Osteoblast (primary cell): ENCODE data around the gene TRMT1L. TPM values are rescaled to one million over a fixed set of nuclear protein-coding genes. Genes with fewer than 3 reads are reported as not detected.

ENCODE experiments used
- DNase-seq: peaks from one replicate; pipeline ENCODE4 v3.0.0; 2011; ENCODE audit warnings: low spot score, mixed read lengths; ENCODE audit not compliant: insufficient read length; ENCODE audit errors: missing footprints
- H2AFZ ChIP-seq: 2 replicates; pipeline ENCODE4 v1.6.0; 2011; ENCODE audit warnings: mild to moderate bottlenecking, low read length
- H3K27ac ChIP-seq: 2 replicates; pipeline ENCODE4 v1.5.1; 2011; ENCODE audit warnings: mild to moderate bottlenecking, low read depth, low read length, moderate library complexity
- H3K27me3 ChIP-seq: 2 replicates; pipeline ENCODE4 v1.6.0; 2012; ENCODE audit warnings: mild to moderate bottlenecking, control low read depth, inconsistent platforms, low read length, moderate library complexity; ENCODE audit not compliant: insufficient read depth
- H3K36me3 ChIP-seq: 2 replicates; pipeline ENCODE4 v1.5.1; 2011; ENCODE audit warnings: mild to moderate bottlenecking, low read length, control low read depth, moderate library complexity; ENCODE audit not compliant: insufficient read depth
- H3K4me1 ChIP-seq: 2 replicates; pipeline ENCODE4 v1.5.1; 2011; ENCODE audit warnings: mild to moderate bottlenecking, low read length, control low read depth, moderate library complexity; ENCODE audit not compliant: insufficient read depth
- H3K4me2 ChIP-seq: 2 replicates; pipeline ENCODE4 v1.6.0; 2011; ENCODE audit warnings: mild to moderate bottlenecking, low read length; ENCODE audit not compliant: insufficient read depth
- H3K4me3 ChIP-seq: fragments of 200-600 bp; sonication (generic); 3 replicates; pipeline ENCODE4 v1.5.1; 2012; ENCODE audit warnings: mild to moderate bottlenecking, low read length, inconsistent platforms; ENCODE audit not compliant: insufficient read depth
- H3K79me2 ChIP-seq: 2 replicates; pipeline ENCODE4 v1.6.0; 2012; ENCODE audit warnings: mild to moderate bottlenecking, low read length, control low read depth, inconsistent platforms; ENCODE audit not compliant: insufficient read depth
- H3K9me3 ChIP-seq: 2 replicates; pipeline ENCODE4 v1.5.1; 2011; ENCODE audit warnings: low read depth, low read length, control low read depth
- H4K20me1 ChIP-seq: 2 replicates; pipeline ENCODE4 v1.6.0; 2012; ENCODE audit warnings: mild to moderate bottlenecking, low read length, control low read depth; ENCODE audit not compliant: insufficient read depth
- CTCF ChIP-seq: IDR thresholded peaks from 2 replicates; pipeline ENCODE4 v1.5.1; 2011; ENCODE audit warnings: mild to moderate bottlenecking, low read depth, low read length, moderate library complexity; ENCODE audit errors: extremely low read depth
- total RNA-seq: library from RNA; depleted of rRNA; stranded (reverse); fragments of >200 nt; gene quantifications from 2 replicates; pipeline ENCODE4 v1.2.3, GENCODE V29; 2012

Gene TRMT1L
- total RNA-seq, 1 donor: 12.3 TPM

GRCh38 chr1:185139246-185139645 is 17.5 kb downstream of the TRMT1L start:
- Histone ChIP-seq H3K4me3 (no peak overlapping the region), H2AFZ (no peak overlapping the region), H4K20me1 (no peaks in the 10 kb centered on the region), H3K27ac (no peak overlapping the region), H3K27me3 (no peaks in the 10 kb centered on the region), H3K9me3 (no peaks in the 10 kb centered on the region), H3K4me1 (no peaks in the 10 kb centered on the region), H3K79me2 (no peaks in the 10 kb centered on the region), H3K36me3 (peaks cover 21% of the 10 kb centered on the region), H3K4me2 (no peak overlapping the region)
- DNase-seq: no peak
- no peak for TF ChIP-seq CTCF

GRCh38 chr1:185137896-185138545 is 18.7 kb downstream of the TRMT1L start:
- H3K4me1 ChIP-seq: no peaks in the 10 kb centered on the region
- H3K27me3 ChIP-seq: no peaks in the 10 kb centered on the region
- no peaks in the 10 kb centered on the region for H4K20me1 ChIP-seq
- H2AFZ ChIP-seq: no peak overlapping the region
- peaks cover 29% of the 10 kb centered on the region for H3K36me3 ChIP-seq
- H3K27ac ChIP-seq: no peak overlapping the region
- no peak overlapping the region for H3K4me3 ChIP-seq
- no peak for TF ChIP-seq CTCF
- H3K9me3 ChIP-seq: no peaks in the 10 kb centered on the region
- DNase-seq: no peak
- no peak overlapping the region for H3K4me2 ChIP-seq
- no peaks in the 10 kb centered on the region for H3K79me2 ChIP-seq

DNA sequence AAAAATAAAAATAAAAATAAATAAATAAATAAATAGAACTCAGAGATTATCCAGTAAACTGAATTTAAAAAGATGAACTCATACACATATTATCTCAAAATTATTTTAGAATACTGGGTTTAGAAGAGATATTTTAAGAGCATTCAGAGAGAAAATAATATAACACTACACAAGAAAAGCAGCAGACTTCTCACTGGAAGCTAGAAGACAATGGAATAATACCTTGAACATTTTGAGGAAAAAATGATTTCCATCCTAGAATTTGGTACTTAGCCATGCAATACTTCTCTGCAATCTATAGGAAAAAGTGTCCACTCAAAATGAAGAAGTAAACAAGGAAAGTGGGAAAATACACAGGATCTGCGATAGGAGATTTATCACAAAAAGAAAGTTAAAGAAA is 24.2 kb downstream of the TRMT1L start:
- TF ChIP-seq CTCF: no peak

GRCh38 chr1:185129708-185130107 is 27.0 kb downstream of the TRMT1L start:
- Histone ChIP-seq H3K36me3 (peaks cover 20% of the 10 kb centered on the region), H3K27me3 (no peaks in the 10 kb centered on the region)

More for the DNA sequence above, 24.2 kb downstream of the TRMT1L start:
- Histone ChIP-seq H3K27ac (no peak overlapping the region), H4K20me1 (no peaks in the 10 kb centered on the region), H2AFZ (no peak overlapping the region), H3K36me3 (peaks cover 26% of the 10 kb centered on the region), H3K27me3 (no peaks in the 10 kb centered on the region), H3K4me2 (no peak overlapping the region), H3K4me3 (no peak overlapping the region), H3K4me1 (no peaks in the 10 kb centered on the region), H3K9me3 (no peaks in the 10 kb centered on the region), H3K79me2 (no peaks in the 10 kb centered on the region)
- DNase-seq: no peak

More at GRCh38 chr1:185129708-185130107, 27.0 kb downstream of the TRMT1L start:
- H3K4me3 ChIP-seq: no peak overlapping the region
- no peak overlapping the region for H3K4me2 ChIP-seq
- no peak overlapping the region for H2AFZ ChIP-seq
- H3K27ac ChIP-seq: no peak overlapping the region
- no peaks in the 10 kb centered on the region for H3K79me2 ChIP-seq
- H3K9me3 ChIP-seq: no peaks in the 10 kb centered on the region
- no peak for DNase-seq
- no peaks in the 10 kb centered on the region for H4K20me1 ChIP-seq
- no peak for TF ChIP-seq CTCF
- no peaks in the 10 kb centered on the region for H3K4me1 ChIP-seq
